Measurements from ENCODE around the gene CCIN. TPM values are rescaled to one million over a fixed set of nuclear protein-coding genes. Genes with fewer than 3 reads are reported as not detected.
A peak's percentile ranks its signal among the peaks of the same experiment; 100 is the strongest.

The CCIN gene
- total and polyA plus RNA-seq, 9 of the 15 experiments (the other 6 are each of a cell fraction or from before 2014, with no cell fraction given) = not detected

GRCh38 chr9:36150574-36151315 lies 18.4 kb upstream of the CCIN start:
- intact Hi-C loops (cut with micrococcal nuclease) (no loop called here), in situ Hi-C loops (cut with MboI) (no loop called here)
- ATAC-seq (no peak), FAIRE-seq (no peak), DNase-seq (ENCODE audit: extremely low read depth in 1 of 4, low spot score in 3 of 4) (no peak)
- no peaks in the 10 kb centered on the region for H3K9me3 ChIP-seq (replicated peaks; ENCODE audit: control insufficient read depth, insufficient read depth, low read depth, low read length)
- H3K27ac ChIP-seq (ENCODE audit: extremely low read depth, low read depth, low read length) = no peak overlapping the region
- no peak for TF ChIP-seq ZFX (CRISPR knock-in tag; IDR thresholded peaks at IDR 0.05)
- TF ChIP-seq RBBP5 (IDR thresholded peaks at IDR 0.05; ENCODE audit: borderline replicate concordance, insufficient read depth, low read length, poor library complexity, severe bottlenecking) = no peak
- no peak for TF ChIP-seq ATF2 (CRISPR knock-in tag; IDR thresholded peaks at IDR 0.05)
- TF ChIP-seq ARID4B (CRISPR knock-in tag; IDR thresholded peaks at IDR 0.05) = no peak
- TF ChIP-seq ZNF41 (CRISPR knock-in tag; conservative IDR thresholded peaks at IDR 0.05) = no peak
- no peak for TF ChIP-seq E2F8 (IDR thresholded peaks at IDR 0.05; ENCODE audit: low read depth, partially characterized antibody)
- POLR2A ChIA-PET = interaction anchor here (0.9 kb wide), 1 partner anchor 14 kb away, joined by 6 read pairs; no protein-coding TSS in a partner anchor
- H2AFZ ChIP-seq (ENCODE audit: low read depth, low read length) = no peak overlapping the region
- H3K9ac ChIP-seq (ENCODE audit: insufficient read depth in 1 of 2, low read depth in 2 of 2, low read length in 2 of 2) = peak overlapping the region in 1 of 2 experiments; percentile 52; a peak in 2 of 4 replicates
- CTCF ChIA-PET (ENCODE audit: low intra/inter-chr PET ratio) = no interaction called here
- no peaks in the 10 kb centered on the region for H3K27me3 ChIP-seq (ENCODE audit: control insufficient read depth in 2 of 2, insufficient read depth in 2 of 2, low read length in 2 of 2)
- no peaks in the 10 kb centered on the region for H3K36me3 ChIP-seq (ENCODE audit: control insufficient read depth, insufficient read depth, low read length)
- H3K4me3 ChIP-seq = no peak overlapping the region
- H3K4me2 ChIP-seq (ENCODE audit: insufficient read depth, low read length) = no peak overlapping the region
- BruUV-seq (replicated peaks) = no TSS peak
- H3K79me2 ChIP-seq (ENCODE audit: control insufficient read depth, insufficient read depth, low read length) = no peaks in the 10 kb centered on the region
- 74% methylated on average over 3 of the region's 4 CpGs for WGBS (ENCODE audit: insufficient coverage, low coverage, missing lambda C conversion rate)
- no peaks in the 10 kb centered on the region for H3K9me1 ChIP-seq (ENCODE audit: control insufficient read depth, insufficient read depth, low read length)
- peaks cover 0 to 16% of the 10 kb centered on the region in 2 experiments; a peak in 3 of 5 replicates for H3K4me1 ChIP-seq (replicated peaks in 1 of 2; ENCODE audit: control insufficient read depth in 2 of 2, insufficient read depth in 2 of 2, low read length in 2 of 2)
- H4K20me1 ChIP-seq (replicated peaks; ENCODE audit: control insufficient read depth, insufficient read depth, low read length) = no peaks in the 10 kb centered on the region

Measured in K562 (cell line).